ENCODE data around the gene DHX8. TPM values are rescaled to one million over a fixed set of nuclear protein-coding genes. Genes with fewer than 3 reads are reported as not detected.

Gene DHX8
- total RNA-seq, 1 donor from 2014 or later: 54.1 TPM

GRCh38 chr17:43442711-43443110 lies 41.1 kb upstream of the DHX8 start:
- no peak for TF ChIP-seq CTCF (IDR thresholded peaks at IDR 0.05; ENCODE audit: unreplicated experiment)
- Mint-ChIP-seq H3K9me3 (ENCODE audit: unreplicated experiment) (no peaks in the 10 kb centered on the region), H3K27me3 (ENCODE audit: unreplicated experiment) (no peaks in the 10 kb centered on the region), H3K4me1 (ENCODE audit: unreplicated experiment) (peaks cover 4% of the 10 kb centered on the region), H3K4me3 (ENCODE audit: unreplicated experiment) (no peak overlapping the region), H3K27ac (ENCODE audit: unreplicated experiment) (no peak overlapping the region), H3K36me3 (ENCODE audit: low read depth, unreplicated experiment) (no peaks in the 10 kb centered on the region)
- no peak for DNase-seq (ENCODE audit: low spot score)

GRCh38 chr17:43443381-43443780 lies 40.4 kb upstream of the DHX8 start:
- Mint-ChIP-seq H3K27ac (ENCODE audit: unreplicated experiment) (no peak overlapping the region), H3K27me3 (ENCODE audit: unreplicated experiment) (no peaks in the 10 kb centered on the region), H3K4me3 (ENCODE audit: unreplicated experiment) (no peak overlapping the region), H3K4me1 (ENCODE audit: unreplicated experiment) (peaks cover 4% of the 10 kb centered on the region), H3K9me3 (ENCODE audit: unreplicated experiment) (no peaks in the 10 kb centered on the region), H3K36me3 (ENCODE audit: low read depth, unreplicated experiment) (no peaks in the 10 kb centered on the region)
- no peak for TF ChIP-seq CTCF (IDR thresholded peaks at IDR 0.05; ENCODE audit: unreplicated experiment)
- DNase-seq (ENCODE audit: low spot score): no peak

GRCh38 chr17:43444223-43445008 lies 39.4 kb upstream of the DHX8 start:
- H3K27ac Mint-ChIP-seq (ENCODE audit: unreplicated experiment): no peak overlapping the region
- TF ChIP-seq CTCF (IDR thresholded peaks at IDR 0.05; ENCODE audit: unreplicated experiment): no peak

GRCh38 chr17:43445009-43445589 lies 38.7 kb upstream of the DHX8 start:
- H3K9me3 Mint-ChIP-seq (ENCODE audit: unreplicated experiment): no peaks in the 10 kb centered on the region
- H3K36me3 Mint-ChIP-seq (ENCODE audit: low read depth, unreplicated experiment): no peaks in the 10 kb centered on the region
- no peak overlapping the region for H3K4me3 Mint-ChIP-seq (ENCODE audit: unreplicated experiment)
- peaks cover 5% of the 10 kb centered on the region for H3K27me3 Mint-ChIP-seq (ENCODE audit: unreplicated experiment)
- H3K4me1 Mint-ChIP-seq (ENCODE audit: unreplicated experiment): peaks cover 4% of the 10 kb centered on the region
- no peak for TF ChIP-seq CTCF (IDR thresholded peaks at IDR 0.05; ENCODE audit: unreplicated experiment)
- DNase-seq (ENCODE audit: low spot score): no peak
- H3K27ac Mint-ChIP-seq (ENCODE audit: unreplicated experiment): no peak overlapping the region

More at GRCh38 chr17:43444223-43445008, 39.4 kb upstream of the DHX8 start:
- Mint-ChIP-seq H3K4me3 (ENCODE audit: unreplicated experiment) (no peak overlapping the region), H3K9me3 (ENCODE audit: unreplicated experiment) (no peaks in the 10 kb centered on the region), H3K4me1 (ENCODE audit: unreplicated experiment) (peaks cover 4% of the 10 kb centered on the region), H3K27me3 (ENCODE audit: unreplicated experiment) (no peaks in the 10 kb centered on the region), H3K36me3 (ENCODE audit: low read depth, unreplicated experiment) (no peaks in the 10 kb centered on the region)
- no peak for DNase-seq (ENCODE audit: low spot score)

- Mint-ChIP-seq H3K36me3 (ENCODE audit: low read depth, unreplicated experiment) (no peaks in the 10 kb centered on the region), H3K27me3 (ENCODE audit: unreplicated experiment) (peaks cover 5% of the 10 kb centered on the region), H3K4me3 (ENCODE audit: unreplicated experiment) (no peak overlapping the region), H3K9me3 (ENCODE audit: unreplicated experiment) (no peaks in the 10 kb centered on the region), H3K4me1 (ENCODE audit: unreplicated experiment) (peaks cover 4% of the 10 kb centered on the region), H3K27ac (ENCODE audit: unreplicated experiment) (no peak overlapping the region)
- DNase-seq (ENCODE audit: low spot score): no peak
- no peak for TF ChIP-seq CTCF (IDR thresholded peaks at IDR 0.05; ENCODE audit: unreplicated experiment)
Observed at GRCh38 chr17:43446773-43447172, 37.0 kb upstream of the DHX8 start.

All from endothelial cell (in vitro differentiated cells).